ENCODE results near the gene CCNJ. TPM values are rescaled to one million over a fixed set of nuclear protein-coding genes. Genes with fewer than 3 reads are reported as not detected.

The CCNJ gene
- total RNA-seq, 1 donor from 2014 or later: 21.5 TPM

GRCh38 chr10:96021332-96021731 lies 22.1 kb upstream of the CCNJ start:
- TF ChIP-seq, protein P1, sequence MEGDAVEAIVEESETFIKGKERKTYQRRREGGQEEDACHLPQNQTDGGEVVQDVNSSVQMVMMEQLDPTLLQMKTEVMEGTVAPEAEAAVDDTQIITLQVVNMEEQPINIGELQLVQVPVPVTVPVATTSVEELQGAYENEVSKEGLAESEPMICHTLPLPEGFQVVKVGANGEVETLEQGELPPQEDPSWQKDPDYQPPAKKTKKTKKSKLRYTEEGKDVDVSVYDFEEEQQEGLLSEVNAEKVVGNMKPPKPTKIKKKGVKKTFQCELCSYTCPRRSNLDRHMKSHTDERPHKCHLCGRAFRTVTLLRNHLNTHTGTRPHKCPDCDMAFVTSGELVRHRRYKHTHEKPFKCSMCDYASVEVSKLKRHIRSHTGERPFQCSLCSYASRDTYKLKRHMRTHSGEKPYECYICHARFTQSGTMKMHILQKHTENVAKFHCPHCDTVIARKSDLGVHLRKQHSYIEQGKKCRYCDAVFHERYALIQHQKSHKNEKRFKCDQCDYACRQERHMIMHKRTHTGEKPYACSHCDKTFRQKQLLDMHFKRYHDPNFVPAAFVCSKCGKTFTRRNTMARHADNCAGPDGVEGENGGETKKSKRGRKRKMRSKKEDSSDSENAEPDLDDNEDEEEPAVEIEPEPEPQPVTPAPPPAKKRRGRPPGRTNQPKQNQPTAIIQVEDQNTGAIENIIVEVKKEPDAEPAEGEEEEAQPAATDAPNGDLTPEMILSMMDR (IDR thresholded peaks at IDR 0.05; ENCODE audit: insufficient read depth, low read depth, low read length): no peak
- no peak for TF ChIP-seq EZH2 (IDR thresholded peaks at IDR 0.05; ENCODE audit: insufficient read depth, low read length)
- Mint-ChIP-seq H3K36me3 (ENCODE audit: low read depth, unreplicated experiment) (no peaks in the 10 kb centered on the region), H3K27ac (ENCODE audit: unreplicated experiment) (no peak overlapping the region), H3K4me3 (ENCODE audit: unreplicated experiment) (no peak overlapping the region), H3K27me3 (ENCODE audit: low read depth, unreplicated experiment) (peaks cover 3% of the 10 kb centered on the region), H3K9me3 (ENCODE audit: unreplicated experiment) (no peaks in the 10 kb centered on the region), H3K4me1 (ENCODE audit: low read depth, unreplicated experiment) (no peaks in the 10 kb centered on the region)
- Histone ChIP-seq H3K9me3 (ENCODE audit: insufficient read depth, low read depth, low read length) (no peaks in the 10 kb centered on the region), H3K4me1 (ENCODE audit: insufficient read depth, low read length) (no peaks in the 10 kb centered on the region), H2AFZ (ENCODE audit: low read depth, low read length) (no peak overlapping the region), H3K9ac (ENCODE audit: low read length) (no peak overlapping the region), H3K27ac (ENCODE audit: low read depth, low read length) (no peak overlapping the region), H3K36me3 (ENCODE audit: insufficient read depth, low read length) (no peaks in the 10 kb centered on the region), H3K27me3 (ENCODE audit: insufficient read depth, low read length) (no peaks in the 10 kb centered on the region), H3K4me3 (ENCODE audit: insufficient read depth, low read depth, low read length) (no peak overlapping the region), H4K20me1 (ENCODE audit: insufficient read depth, low read length) (no peaks in the 10 kb centered on the region), H3K79me2 (ENCODE audit: insufficient read depth, low read length) (no peaks in the 10 kb centered on the region), H3K4me2 (ENCODE audit: low read length) (no peak overlapping the region)
- FAIRE-seq (no peak), DNase-seq (ENCODE audit: low read depth) (no peak)

DNA sequence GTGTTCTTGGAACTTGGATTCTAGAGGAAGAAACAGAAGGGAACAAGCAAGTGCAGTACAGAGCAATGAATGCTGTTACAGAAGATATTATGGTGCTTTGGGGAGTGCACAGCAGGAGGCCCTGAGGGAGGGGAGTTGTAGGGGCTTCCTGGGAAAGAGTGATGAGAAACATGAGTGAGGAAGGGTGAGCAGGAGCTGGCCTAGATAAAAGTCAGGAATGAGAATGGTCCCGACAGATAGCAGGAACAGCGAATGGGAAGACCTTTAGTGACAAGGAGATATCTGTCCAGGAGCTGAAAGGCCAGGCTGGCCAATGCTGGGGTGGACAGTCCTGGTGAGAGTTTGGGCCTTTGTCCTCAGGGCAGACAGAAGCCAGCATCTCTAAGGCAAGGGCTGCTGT lies 20.6 kb upstream of the CCNJ start:
- H3K4me1 Mint-ChIP-seq (ENCODE audit: low read depth, unreplicated experiment): no peaks in the 10 kb centered on the region
- Histone ChIP-seq H3K4me2 (ENCODE audit: low read length) (no peak overlapping the region), H3K4me3 (ENCODE audit: insufficient read depth, low read depth, low read length) (no peak overlapping the region), H3K9me3 (ENCODE audit: insufficient read depth, low read depth, low read length) (no peaks in the 10 kb centered on the region), H2AFZ (ENCODE audit: low read depth, low read length) (no peak overlapping the region), H3K27me3 (ENCODE audit: insufficient read depth, low read length) (no peaks in the 10 kb centered on the region), H3K9ac (ENCODE audit: low read length) (no peak overlapping the region), H3K79me2 (ENCODE audit: insufficient read depth, low read length) (no peaks in the 10 kb centered on the region), H3K36me3 (ENCODE audit: insufficient read depth, low read length) (no peaks in the 10 kb centered on the region), H3K27ac (ENCODE audit: low read depth, low read length) (no peak overlapping the region), H3K4me1 (ENCODE audit: insufficient read depth, low read length) (no peaks in the 10 kb centered on the region), H4K20me1 (ENCODE audit: insufficient read depth, low read length) (no peaks in the 10 kb centered on the region)
- no peaks in the 10 kb centered on the region for H3K9me3 Mint-ChIP-seq (ENCODE audit: unreplicated experiment)
- H3K4me3 Mint-ChIP-seq (ENCODE audit: unreplicated experiment): no peak overlapping the region
- TF ChIP-seq, protein P1 (IDR thresholded peaks at IDR 0.05; ENCODE audit: insufficient read depth, low read depth, low read length): no peak
- TF ChIP-seq EZH2 (IDR thresholded peaks at IDR 0.05; ENCODE audit: insufficient read depth, low read length): no peak
- H3K36me3 Mint-ChIP-seq (ENCODE audit: low read depth, unreplicated experiment): no peaks in the 10 kb centered on the region
- H3K27me3 Mint-ChIP-seq (ENCODE audit: low read depth, unreplicated experiment): peaks cover 4% of the 10 kb centered on the region
- H3K27ac Mint-ChIP-seq (ENCODE audit: unreplicated experiment): no peak overlapping the region
- FAIRE-seq (no peak), DNase-seq (ENCODE audit: low read depth) (no peak)

GRCh38 chr10:96023168-96023567 lies 20.2 kb upstream of the CCNJ start:
- Mint-ChIP-seq H3K27me3 (ENCODE audit: low read depth, unreplicated experiment) (peaks cover 4% of the 10 kb centered on the region), H3K4me1 (ENCODE audit: low read depth, unreplicated experiment) (no peaks in the 10 kb centered on the region), H3K9me3 (ENCODE audit: unreplicated experiment) (no peaks in the 10 kb centered on the region), H3K27ac (ENCODE audit: unreplicated experiment) (no peak overlapping the region), H3K36me3 (ENCODE audit: low read depth, unreplicated experiment) (no peaks in the 10 kb centered on the region), H3K4me3 (ENCODE audit: unreplicated experiment) (no peak overlapping the region)
- no peaks in the 10 kb centered on the region for H3K79me2 ChIP-seq (ENCODE audit: insufficient read depth, low read length)
- DNase-seq (ENCODE audit: low read depth) (no peak), FAIRE-seq (no peak)
- no peak overlapping the region for H3K4me2 ChIP-seq (ENCODE audit: low read length)
- TF ChIP-seq EZH2 (IDR thresholded peaks at IDR 0.05; ENCODE audit: insufficient read depth, low read length): no peak
- TF ChIP-seq, protein P1 (IDR thresholded peaks at IDR 0.05; ENCODE audit: insufficient read depth, low read depth, low read length): no peak
- no peaks in the 10 kb centered on the region for H3K36me3 ChIP-seq (ENCODE audit: insufficient read depth, low read length)
- H3K4me1 ChIP-seq (ENCODE audit: insufficient read depth, low read length): no peaks in the 10 kb centered on the region
- H3K4me3 ChIP-seq (ENCODE audit: insufficient read depth, low read depth, low read length): no peak overlapping the region
- H3K9ac ChIP-seq (ENCODE audit: low read length): no peak overlapping the region
- no peaks in the 10 kb centered on the region for H3K9me3 ChIP-seq (ENCODE audit: insufficient read depth, low read depth, low read length)
- H3K27ac ChIP-seq (ENCODE audit: low read depth, low read length): no peak overlapping the region
- no peak overlapping the region for H2AFZ ChIP-seq (ENCODE audit: low read depth, low read length)
- H3K27me3 ChIP-seq (ENCODE audit: insufficient read depth, low read length): no peaks in the 10 kb centered on the region
- no peaks in the 10 kb centered on the region for H4K20me1 ChIP-seq (ENCODE audit: insufficient read depth, low read length)
